Measurements from ENCODE around the gene SPTBN1. TPM values are rescaled to one million over a fixed set of nuclear protein-coding genes. Genes with fewer than 3 reads are reported as not detected.
A peak's percentile ranks its signal among the peaks of the same experiment; 100 is the strongest.

The SPTBN1 gene
- 100 to 1,000 TPM; 189 to 423 (median 341) TPM for total RNA-seq

DNA sequence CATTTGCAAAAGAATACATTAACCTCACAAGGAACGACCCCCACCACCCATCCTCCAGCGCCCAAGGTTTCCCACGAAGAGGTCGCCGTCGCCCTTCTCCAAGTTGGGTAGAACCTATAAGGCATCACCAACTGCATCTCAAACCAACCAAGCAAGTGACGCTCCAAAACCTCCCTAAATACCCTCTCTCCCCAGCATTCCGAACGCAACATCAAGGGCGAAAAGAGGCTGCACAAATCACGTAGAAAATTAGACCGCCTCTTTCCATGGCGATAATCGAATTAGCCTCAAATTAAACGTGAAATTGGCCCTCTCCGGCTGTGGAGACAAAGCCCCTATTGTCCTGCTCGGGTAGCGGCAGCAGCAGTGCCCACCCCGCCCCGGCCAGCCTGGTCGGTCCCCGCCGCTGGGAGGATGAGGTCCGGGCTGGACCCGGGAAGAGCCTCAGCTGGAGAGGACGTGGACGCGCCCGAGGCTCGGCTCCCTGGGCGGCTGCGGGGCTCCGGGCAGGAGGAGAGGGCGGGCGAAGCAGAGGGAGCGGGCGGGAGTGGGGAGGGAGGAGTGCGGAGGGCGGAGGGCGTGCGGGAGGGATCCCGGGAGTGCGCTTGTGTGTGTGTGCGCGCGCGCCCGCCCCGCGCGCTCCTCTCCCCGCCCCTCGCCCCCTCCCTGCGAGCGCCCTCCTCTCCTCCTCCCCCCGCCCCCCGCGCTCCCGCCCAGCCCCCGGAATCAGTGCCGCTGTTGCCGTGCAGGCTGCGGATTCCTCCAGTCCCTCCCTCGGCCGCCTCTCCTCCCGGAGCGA lies at the start of gene SPTBN1:
Gene SPTBN1 (plus strand): TSS at position 765 of the 799 bp plus-strand sequence. CDS start 70,092 bp downstream, outside the sequence.
- Histone ChIP-seq H3K4me3 (peak within 1 kb of the TSS; percentile 80 to 97), H3K9me3 (no peaks in the 10 kb centered on the region), H3K27ac (peak within 1 kb of the TSS; percentile 94 to 98), H3K27me3 (no peaks in the 10 kb centered on the region), H3K4me1 (no peaks in the 10 kb centered on the region), H3K36me3 (no peaks in the 10 kb centered on the region)
- TF ChIP-seq POLR2A (IDR thresholded peaks at IDR 0.05): peak in 1 of 2 donors; percentile 78
- TF ChIP-seq, protein P1, sequence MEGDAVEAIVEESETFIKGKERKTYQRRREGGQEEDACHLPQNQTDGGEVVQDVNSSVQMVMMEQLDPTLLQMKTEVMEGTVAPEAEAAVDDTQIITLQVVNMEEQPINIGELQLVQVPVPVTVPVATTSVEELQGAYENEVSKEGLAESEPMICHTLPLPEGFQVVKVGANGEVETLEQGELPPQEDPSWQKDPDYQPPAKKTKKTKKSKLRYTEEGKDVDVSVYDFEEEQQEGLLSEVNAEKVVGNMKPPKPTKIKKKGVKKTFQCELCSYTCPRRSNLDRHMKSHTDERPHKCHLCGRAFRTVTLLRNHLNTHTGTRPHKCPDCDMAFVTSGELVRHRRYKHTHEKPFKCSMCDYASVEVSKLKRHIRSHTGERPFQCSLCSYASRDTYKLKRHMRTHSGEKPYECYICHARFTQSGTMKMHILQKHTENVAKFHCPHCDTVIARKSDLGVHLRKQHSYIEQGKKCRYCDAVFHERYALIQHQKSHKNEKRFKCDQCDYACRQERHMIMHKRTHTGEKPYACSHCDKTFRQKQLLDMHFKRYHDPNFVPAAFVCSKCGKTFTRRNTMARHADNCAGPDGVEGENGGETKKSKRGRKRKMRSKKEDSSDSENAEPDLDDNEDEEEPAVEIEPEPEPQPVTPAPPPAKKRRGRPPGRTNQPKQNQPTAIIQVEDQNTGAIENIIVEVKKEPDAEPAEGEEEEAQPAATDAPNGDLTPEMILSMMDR (IDR thresholded peaks at IDR 0.05): peak in 2 of 4 experiments; percentile 14 to 17
- intact Hi-C loops (cut with DNase I; ENCODE audit: low total_unique reads): no loop called here
- DNase-seq: peak; percentile 93 to 95

DNA sequence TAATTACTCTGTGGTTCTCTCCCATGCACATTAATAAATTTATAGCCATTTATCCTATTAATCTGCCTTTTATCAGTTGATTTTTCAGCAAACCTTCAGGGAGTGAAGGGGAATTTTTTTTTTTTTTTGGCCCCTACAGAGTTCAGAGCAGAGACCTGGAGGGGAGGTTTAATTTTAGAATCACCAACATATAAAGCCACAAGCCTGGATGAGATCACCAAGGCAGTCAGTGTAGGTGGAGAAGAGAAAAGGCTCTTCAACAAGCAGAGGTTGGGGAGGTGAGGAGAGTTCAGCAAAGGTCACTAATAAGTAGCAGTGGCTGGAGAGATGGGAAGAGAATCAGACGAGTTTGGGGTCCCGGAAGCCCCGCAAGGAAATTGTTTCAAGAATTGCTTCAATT lies 48.4 kb upstream of the SPTBN1 start:
- no peak overlapping the region for H3K27ac ChIP-seq
- H3K27me3 ChIP-seq: no peaks in the 10 kb centered on the region
- no peaks in the 10 kb centered on the region for H3K4me1 ChIP-seq
- no peak overlapping the region for H3K4me3 ChIP-seq
- intact Hi-C loops (cut with DNase I; ENCODE audit: low total_unique reads): no loop called here
- H3K9me3 ChIP-seq: no peaks in the 10 kb centered on the region
- no peak for TF ChIP-seq POLR2A (IDR thresholded peaks at IDR 0.05)
- TF ChIP-seq, protein P1 (IDR thresholded peaks at IDR 0.05): no peak
- H3K36me3 ChIP-seq: no peaks in the 10 kb centered on the region
- no peak for DNase-seq

DNA sequence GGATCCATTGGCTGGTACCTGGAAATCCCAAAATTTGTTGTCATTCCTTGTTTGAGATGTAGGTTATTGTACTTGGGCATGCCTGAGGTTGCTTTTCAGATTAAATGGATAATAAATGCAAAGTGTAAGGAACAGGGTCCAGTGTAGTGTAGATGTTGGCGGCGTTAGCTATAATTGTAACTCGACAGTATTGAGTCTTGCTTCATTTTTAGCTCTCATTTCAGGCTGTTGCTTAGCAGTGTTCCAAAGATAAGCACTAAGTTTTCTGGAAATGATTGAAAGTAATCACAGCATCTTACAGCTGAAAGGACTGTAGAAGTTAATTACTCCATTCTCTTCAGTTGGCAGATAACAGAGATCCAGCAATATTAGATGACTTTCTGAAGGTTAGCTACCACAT lies 47.8 kb upstream of the SPTBN1 start:
- no peak for TF ChIP-seq POLR2A (IDR thresholded peaks at IDR 0.05)
- Histone ChIP-seq H3K36me3 (no peaks in the 10 kb centered on the region), H3K27me3 (no peaks in the 10 kb centered on the region), H3K4me3 (no peak overlapping the region), H3K4me1 (no peaks in the 10 kb centered on the region), H3K9me3 (no peaks in the 10 kb centered on the region), H3K27ac (no peak overlapping the region)
- no peak for DNase-seq
- intact Hi-C loops (cut with DNase I; ENCODE audit: low total_unique reads): no loop called here

DNA sequence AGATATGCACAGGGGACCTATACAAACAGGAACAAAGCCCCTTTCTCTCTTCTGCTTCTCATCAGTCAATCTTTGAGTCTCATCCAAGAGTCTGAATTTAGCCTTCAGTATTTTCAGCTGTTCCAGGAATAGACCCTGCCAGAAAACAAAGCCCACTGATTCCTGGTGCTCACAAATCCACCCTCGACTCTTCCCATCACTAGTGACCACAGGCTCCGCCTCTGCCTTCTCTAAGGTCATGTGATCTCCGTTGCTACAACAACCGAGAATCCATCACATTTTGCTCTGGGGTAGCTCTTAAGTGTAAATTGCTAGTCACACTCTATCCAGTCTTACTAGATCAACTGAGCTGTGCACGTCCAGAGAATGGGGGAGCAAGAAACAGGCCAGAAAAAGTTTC lies 46.4 kb upstream of the SPTBN1 start:
- intact Hi-C loops (cut with DNase I; ENCODE audit: low total_unique reads): no loop called here
- TF ChIP-seq, protein P1 (IDR thresholded peaks at IDR 0.05): no peak
- no peak for TF ChIP-seq POLR2A (IDR thresholded peaks at IDR 0.05)
- no peak overlapping the region for H3K4me3 ChIP-seq
- H3K27me3 ChIP-seq: no peaks in the 10 kb centered on the region
- no peaks in the 10 kb centered on the region for H3K9me3 ChIP-seq
- H3K4me1 ChIP-seq: no peaks in the 10 kb centered on the region
- no peak overlapping the region for H3K27ac ChIP-seq
- no peak for DNase-seq
- H3K36me3 ChIP-seq: no peaks in the 10 kb centered on the region

DNA sequence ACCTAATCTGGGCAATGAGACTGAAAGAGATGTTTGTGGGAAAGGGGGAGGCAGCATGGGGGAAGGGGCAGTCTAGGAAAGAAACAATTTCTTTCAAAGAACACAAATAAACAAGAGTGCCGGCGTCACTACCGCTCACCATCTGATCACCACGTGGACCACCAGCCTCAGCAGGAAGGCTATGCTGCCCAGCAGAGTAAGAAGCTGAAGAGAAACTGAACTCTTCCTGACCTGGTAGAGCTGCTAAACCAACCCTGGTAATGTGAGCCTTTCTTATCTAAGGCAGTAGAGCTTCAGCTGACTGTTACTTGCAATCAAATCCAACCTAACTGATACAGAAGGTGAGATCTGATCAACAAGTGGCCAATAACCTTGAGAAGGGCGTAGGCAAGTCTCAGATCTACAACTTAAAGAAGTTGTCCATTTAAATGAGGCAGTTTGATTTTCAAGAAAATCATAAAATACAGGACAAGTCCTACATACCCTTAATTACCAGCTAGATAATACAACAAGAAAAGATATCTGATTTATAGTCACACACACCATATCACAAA lies 44.2 kb upstream of the SPTBN1 start:
- DNase-seq: no peak
- Histone ChIP-seq H3K27ac (no peak overlapping the region), H3K36me3 (no peaks in the 10 kb centered on the region), H3K4me3 (no peak overlapping the region), H3K4me1 (no peaks in the 10 kb centered on the region), H3K9me3 (no peaks in the 10 kb centered on the region), H3K27me3 (no peaks in the 10 kb centered on the region)
- intact Hi-C loops (cut with DNase I; ENCODE audit: low total_unique reads): no loop called here
- TF ChIP-seq, protein P1 (IDR thresholded peaks at IDR 0.05): no peak
- TF ChIP-seq POLR2A (IDR thresholded peaks at IDR 0.05): no peak

Measured in uterus (tissue), 4 donors.